Omental fat pad (tissue), 4 donors: ENCODE results near the gene PPP1R13B. TPM values are rescaled to one million over a fixed set of nuclear protein-coding genes. Genes with fewer than 3 reads are reported as not detected.
"Not testable (repeated sequence)": the region's sequence is repeated elsewhere in the genome, so short reads cannot be mapped to it uniquely, and the experiment has no call there.

ENCODE experiments used
- ATAC-seq: fragments of 150-250 bp; one replicate; pipeline ENCODE4 v1.9.1; 2016; ENCODE audit warnings: mild to moderate bottlenecking, moderate library complexity; ENCODE audit not compliant: low FRiP score
- DNase-seq: peaks from one replicate; pipeline ENCODE4 v3.0.0-alpha.2; 2019; ENCODE audit warnings: low spot score
- CTCF ChIP-seq, 3 donors: fragments of 450-650 bp; IDR thresholded peaks; one replicate each; pipeline ENCODE4 v1.5.1; 2016 to 2017; ENCODE audit warnings: antibody characterized with exemption in 3 of 3, mild to moderate bottlenecking in 3 of 3, moderate library complexity in 2 of 3
- total RNA-seq, 4 donors: library from RNA; depleted of rRNA; stranded (reverse); fragments of >200 nt; gene quantifications; one replicate each; pipeline ENCODE4 v1.1.0, GENCODE V29; 2016

The PPP1R13B gene
- total RNA-seq, 4 donors from 2014 or later, result 9.7 to 31.1 (median 15.0) TPM

GRCh38 chr14:103890821-103891666, 43.7 kb upstream of the PPP1R13B start:
- TF ChIP-seq CTCF (IDR thresholded peaks at IDR 0.05), result no peak
- no peak for ATAC-seq
- no peak for DNase-seq

GRCh38 chr14:103890052-103890371, 42.6 kb upstream of the PPP1R13B start:
- ATAC-seq (no peak), DNase-seq (no peak)
- no peak for TF ChIP-seq CTCF (IDR thresholded peaks at IDR 0.05)

GRCh38 chr14:103889313-103890051, 42.1 kb upstream of the PPP1R13B start:
- ATAC-seq, result no peak
- no peak for DNase-seq
- TF ChIP-seq CTCF (IDR thresholded peaks at IDR 0.05), result no peak

- not testable (repeated sequence) for DNase-seq, ATAC-seq
Observed at GRCh38 chr14:103889002-103889312, 41.6 kb upstream of the PPP1R13B start.

GRCh38 chr14:103887557-103888115, 40.3 kb upstream of the PPP1R13B start:
- no peak for TF ChIP-seq CTCF (IDR thresholded peaks at IDR 0.05)
- no peak for DNase-seq
- no peak for ATAC-seq

- no peak for TF ChIP-seq CTCF (IDR thresholded peaks at IDR 0.05)
- DNase-seq, result no peak
- no peak for ATAC-seq
Observed at GRCh38 chr14:103887170-103887501, 39.8 kb upstream of the PPP1R13B start.

GRCh38 chr14:103886304-103887169, 39.2 kb upstream of the PPP1R13B start:
- no peak for TF ChIP-seq CTCF (IDR thresholded peaks at IDR 0.05)
- ATAC-seq, result no peak

More at GRCh38 chr14:103886304-103887169, 39.2 kb upstream of the PPP1R13B start:
- no peak for DNase-seq
